Measurements from ENCODE around the gene C1orf94.

The C1orf94 gene

DNA sequence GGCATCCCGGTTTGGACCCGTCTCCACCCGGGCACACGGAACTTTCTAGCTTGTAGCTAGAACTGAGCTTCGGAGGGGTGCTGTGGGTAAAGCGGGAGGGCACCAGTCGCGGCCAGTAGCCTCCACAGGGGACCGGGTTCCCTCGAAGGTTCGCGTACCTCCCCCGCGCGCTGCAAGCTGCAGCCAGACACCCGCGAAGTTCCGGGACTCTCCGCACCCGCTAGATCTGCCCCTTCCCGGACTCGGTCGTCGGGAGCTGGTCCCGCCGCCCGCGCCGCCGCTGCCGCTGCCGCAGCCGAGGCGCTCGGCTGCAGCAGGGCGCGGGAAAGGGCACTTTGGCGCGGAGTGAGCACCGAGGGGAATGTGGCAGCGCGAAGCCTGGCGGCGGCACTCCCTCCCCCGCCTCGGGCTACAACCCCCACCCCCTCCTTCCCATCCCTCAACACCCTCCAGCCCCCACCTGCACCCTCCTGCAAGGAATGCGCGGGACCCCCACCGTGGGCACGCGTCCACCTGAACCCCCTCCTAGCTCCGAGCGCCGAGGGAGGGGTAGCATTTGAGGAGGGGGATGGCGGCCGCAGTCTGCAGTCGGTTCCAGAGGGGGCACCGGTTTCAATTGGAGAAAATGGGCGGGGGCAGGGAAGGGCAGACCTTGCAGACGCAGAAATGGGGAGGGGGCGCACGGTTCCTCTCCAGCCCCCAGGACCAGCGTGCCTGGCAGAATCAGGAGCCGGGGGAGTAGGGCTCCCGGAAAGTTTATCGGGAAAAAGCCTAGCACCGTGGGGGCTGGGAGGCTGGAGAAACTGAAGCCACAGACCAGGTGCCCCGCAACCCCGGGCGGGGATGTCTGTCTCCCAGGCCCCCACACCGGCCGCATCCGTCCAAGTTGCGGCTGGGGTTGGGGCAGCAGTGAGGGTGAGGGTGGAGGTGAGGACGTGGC lies 12.6 kb upstream of the C1orf94 start:
- in situ Hi-C loops (cut with MboI; ENCODE audit: low sequenced_read_pairs, unreplicated experiment) = no loop called here
- TF ChIP-seq, protein P1, sequence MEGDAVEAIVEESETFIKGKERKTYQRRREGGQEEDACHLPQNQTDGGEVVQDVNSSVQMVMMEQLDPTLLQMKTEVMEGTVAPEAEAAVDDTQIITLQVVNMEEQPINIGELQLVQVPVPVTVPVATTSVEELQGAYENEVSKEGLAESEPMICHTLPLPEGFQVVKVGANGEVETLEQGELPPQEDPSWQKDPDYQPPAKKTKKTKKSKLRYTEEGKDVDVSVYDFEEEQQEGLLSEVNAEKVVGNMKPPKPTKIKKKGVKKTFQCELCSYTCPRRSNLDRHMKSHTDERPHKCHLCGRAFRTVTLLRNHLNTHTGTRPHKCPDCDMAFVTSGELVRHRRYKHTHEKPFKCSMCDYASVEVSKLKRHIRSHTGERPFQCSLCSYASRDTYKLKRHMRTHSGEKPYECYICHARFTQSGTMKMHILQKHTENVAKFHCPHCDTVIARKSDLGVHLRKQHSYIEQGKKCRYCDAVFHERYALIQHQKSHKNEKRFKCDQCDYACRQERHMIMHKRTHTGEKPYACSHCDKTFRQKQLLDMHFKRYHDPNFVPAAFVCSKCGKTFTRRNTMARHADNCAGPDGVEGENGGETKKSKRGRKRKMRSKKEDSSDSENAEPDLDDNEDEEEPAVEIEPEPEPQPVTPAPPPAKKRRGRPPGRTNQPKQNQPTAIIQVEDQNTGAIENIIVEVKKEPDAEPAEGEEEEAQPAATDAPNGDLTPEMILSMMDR (IDR thresholded peaks at IDR 0.05; ENCODE audit: borderline replicate concordance, control extremely low read depth, extremely low read depth, insufficient read depth, missing control alignments) = no peak
- peak; percentile 48 for DNase-seq (ENCODE audit: low spot score)

DNA sequence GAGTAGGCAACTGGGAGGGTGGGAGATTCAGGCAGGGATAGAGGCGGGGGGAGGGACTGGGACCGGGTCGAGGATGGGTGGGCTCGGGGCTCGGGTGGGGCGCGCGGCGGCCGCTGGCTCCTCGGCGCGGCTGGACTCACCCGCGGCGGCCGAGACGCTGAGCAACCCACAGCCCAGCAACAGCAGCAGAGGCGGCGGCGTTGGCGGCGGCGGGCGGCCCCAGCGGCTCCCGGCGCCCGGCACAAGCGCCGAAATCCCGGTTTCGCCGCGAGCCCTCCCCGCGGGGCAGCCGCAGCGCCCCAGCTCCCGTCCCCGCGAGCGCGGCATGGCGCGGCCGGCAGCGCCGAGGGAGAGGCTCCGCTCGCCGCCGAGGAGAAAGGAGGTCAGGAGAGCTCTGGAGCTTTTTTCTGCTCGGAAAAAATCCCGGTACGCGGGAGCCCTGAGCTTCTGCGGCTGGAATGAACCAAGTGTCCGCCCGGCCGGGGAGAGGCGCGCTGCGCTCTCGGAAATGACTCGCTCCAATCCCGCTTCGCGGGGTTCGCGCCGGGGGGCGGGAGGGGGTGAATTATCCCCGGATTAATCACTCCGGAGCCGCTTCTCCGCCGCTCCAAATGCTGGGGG lies 11.8 kb upstream of the C1orf94 start, which contains the start of gene CSMD2:
Gene CSMD2 (minus strand): TSS at position 460 of the 621 bp plus-strand sequence. CDS start 133 bp downstream, at position 327.
- in situ Hi-C loops (cut with MboI; ENCODE audit: low sequenced_read_pairs, unreplicated experiment) = no loop called here
- TF ChIP-seq, protein P1 (IDR thresholded peaks at IDR 0.05; ENCODE audit: borderline replicate concordance, control extremely low read depth, extremely low read depth, insufficient read depth, missing control alignments) = no peak
- DNase-seq (ENCODE audit: low spot score) = peak; percentile 30

DNA sequence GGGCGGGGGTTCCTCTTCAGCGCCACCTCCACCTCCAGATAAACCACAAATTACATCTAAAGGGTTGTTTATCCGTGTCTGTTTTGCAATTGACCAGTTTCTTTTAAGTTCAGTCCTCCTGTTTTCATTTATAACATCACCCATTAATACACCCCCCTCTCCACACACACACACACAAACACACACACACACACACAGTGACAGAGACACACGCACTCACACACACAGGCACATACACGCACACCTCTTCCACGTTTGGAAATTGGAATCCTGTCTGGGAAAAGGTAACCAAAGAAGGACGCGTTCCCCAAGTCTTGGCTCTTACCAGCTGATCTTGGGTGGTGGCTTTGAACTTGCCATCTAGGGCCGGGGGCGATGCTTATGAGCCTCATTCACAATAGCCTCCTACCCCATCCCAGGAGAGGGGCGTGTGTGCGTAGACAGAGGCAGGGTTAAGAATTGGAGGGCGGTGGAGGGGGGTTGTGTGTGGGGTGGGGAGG lies 11.2 kb upstream of the C1orf94 start:
- in situ Hi-C loops (cut with MboI; ENCODE audit: low sequenced_read_pairs, unreplicated experiment) = no loop called here
- DNase-seq (ENCODE audit: low spot score) = no peak
- TF ChIP-seq, protein P1 (IDR thresholded peaks at IDR 0.05; ENCODE audit: borderline replicate concordance, control extremely low read depth, extremely low read depth, insufficient read depth, missing control alignments) = no peak

DNA sequence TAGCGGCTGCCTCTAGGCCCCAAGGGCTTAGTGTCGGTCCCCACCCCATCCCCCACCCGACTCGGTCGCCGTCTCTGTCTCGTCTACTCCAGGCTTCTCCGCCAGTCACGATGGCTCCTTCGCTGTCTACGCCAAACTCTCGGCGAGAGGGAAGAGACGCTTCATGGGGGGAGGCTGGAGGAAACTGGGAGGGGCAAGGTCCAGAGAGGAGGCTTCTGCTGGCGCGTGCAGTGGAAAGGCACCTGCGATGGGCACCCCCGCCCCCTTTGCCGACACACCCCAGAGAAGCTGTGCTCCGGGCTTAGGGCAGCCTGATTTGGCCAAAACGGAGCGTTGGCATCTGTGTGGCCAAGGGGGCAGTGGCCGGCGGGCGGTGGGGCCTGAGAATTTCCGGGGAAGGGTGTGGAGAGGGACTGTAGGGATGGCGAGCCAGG lies 10.5 kb upstream of the C1orf94 start:
- DNase-seq (ENCODE audit: low spot score) = no peak
- TF ChIP-seq, protein P1 (IDR thresholded peaks at IDR 0.05; ENCODE audit: borderline replicate concordance, control extremely low read depth, extremely low read depth, insufficient read depth, missing control alignments) = no peak
- in situ Hi-C loops (cut with MboI; ENCODE audit: low sequenced_read_pairs, unreplicated experiment) = no loop called here

DNA sequence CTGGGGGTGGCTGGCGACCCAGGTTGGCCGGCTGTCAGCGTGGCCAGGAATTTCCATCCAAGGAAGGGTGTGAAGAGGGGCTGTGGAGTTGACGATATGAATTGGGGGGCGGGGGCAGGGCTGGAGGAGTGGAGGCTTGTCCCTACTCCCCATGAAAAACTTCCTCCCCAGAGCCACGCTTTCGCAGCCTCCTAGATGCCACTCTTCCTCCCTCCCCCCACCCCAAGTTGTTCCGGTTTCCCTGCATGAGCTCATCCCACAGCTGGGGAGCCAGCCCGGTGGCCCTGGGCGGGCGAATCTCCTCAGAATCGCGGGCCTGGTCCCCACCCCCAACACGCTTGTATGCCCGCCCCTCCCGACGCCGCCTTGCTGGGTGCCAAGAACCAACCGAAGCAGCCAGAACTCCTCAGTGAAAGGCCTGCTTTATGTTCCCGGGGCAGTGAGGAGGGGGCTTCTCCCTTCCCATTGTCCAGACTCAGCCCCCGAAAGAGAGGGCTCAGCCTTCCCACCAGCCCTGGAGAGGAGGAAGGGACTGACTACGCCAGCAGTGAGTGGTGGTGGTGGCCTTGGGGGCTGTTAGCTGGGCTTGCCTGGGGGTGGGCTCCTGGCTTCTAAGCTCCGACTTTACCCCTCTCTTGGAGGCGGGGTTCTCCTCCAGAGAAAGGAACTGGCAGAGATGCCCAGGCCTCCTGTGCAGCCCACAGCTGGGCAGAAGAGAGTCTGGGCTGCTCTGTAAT lies 9.9 kb upstream of the C1orf94 start:
- TF ChIP-seq, protein P1 (IDR thresholded peaks at IDR 0.05; ENCODE audit: borderline replicate concordance, control extremely low read depth, extremely low read depth, insufficient read depth, missing control alignments) = no peak
- DNase-seq (ENCODE audit: low spot score) = no peak
- in situ Hi-C loops (cut with MboI; ENCODE audit: low sequenced_read_pairs, unreplicated experiment) = no loop called here

DNA sequence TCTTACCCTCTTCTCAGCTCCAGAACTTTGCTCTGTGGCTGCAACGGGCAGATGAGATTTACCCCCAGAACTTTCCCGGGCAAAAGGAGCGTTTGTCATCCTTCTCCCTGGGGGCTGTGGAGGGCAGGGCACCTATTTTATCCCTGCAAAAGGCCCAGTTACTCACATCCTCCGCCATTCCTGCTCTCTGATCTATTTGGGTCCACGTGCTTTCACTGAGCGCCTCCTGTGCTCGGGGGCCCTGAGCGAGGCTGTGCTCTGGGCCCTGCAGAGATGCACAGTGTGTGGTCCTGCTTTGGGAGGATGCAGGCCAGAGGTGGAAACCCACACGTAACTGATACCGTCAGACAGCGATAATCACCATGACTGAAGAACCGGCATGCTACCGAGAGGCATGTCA lies 9.3 kb upstream of the C1orf94 start:
- TF ChIP-seq, protein P1 (IDR thresholded peaks at IDR 0.05; ENCODE audit: borderline replicate concordance, control extremely low read depth, extremely low read depth, insufficient read depth, missing control alignments) = no peak
- no peak for DNase-seq (ENCODE audit: low spot score)
- in situ Hi-C loops (cut with MboI; ENCODE audit: low sequenced_read_pairs, unreplicated experiment) = no loop called here

Data from GM13976 (cell line).